HCT116 (cell line): ENCODE results near the gene PCDHA7. TPM values are rescaled to one million over a fixed set of nuclear protein-coding genes. Genes with fewer than 3 reads are reported as not detected.
"Not testable (repeated sequence)": the region's sequence is repeated elsewhere in the genome, so short reads cannot be mapped to it uniquely, and the experiment has no call there.

Experiments used
- ATAC-seq: fragments of 200-7000 bp; cut with Tn5 transposase; 2 replicates; pipeline ENCODE4 v1.9.1; 2020; ENCODE audit warnings: mild to moderate bottlenecking, moderate library complexity
- BruUV-seq: library from RNA; stranded (reverse); fragments of 400-500 nt; replicated peaks from 2 replicates; lab custom pipeline; 2021; lab: Mats Ljungman, UMichigan
- CTCF ChIA-PET: fragments of 300-600 bp; sonication (Branson Sonifier 250); formaldehyde crosslinking; loops from one replicate; lab custom pipeline; 2021; ENCODE audit warnings: antibody characterized with exemption; lab: Charles Lee
- POLR2A ChIA-PET: fragments of 300-600, 350-600 bp; sonication (Branson Sonifier 250); formaldehyde crosslinking; loops from one replicate; lab custom pipeline; 2021; ENCODE audit warnings: antibody characterized with exemption; lab: Charles Lee
- RAD21 ChIA-PET, 2 experiments: fragments of 300-600 bp; sonication (Branson Sonifier 250); formaldehyde crosslinking; loops; one replicate each; lab custom pipeline; 2023; ENCODE audit warnings: low total read pairs in 2 of 2; ENCODE audit not compliant: uncharacterized antibody in 2 of 2, unreplicated experiment in 2 of 2, low non-redundant PET in 1 of 2; lab: Charles Lee
- DNase-seq: peaks from one replicate; pipeline ENCODE4 v3.0.0-alpha.2; 2010; ENCODE audit warnings: low read depth, low spot score
- H2AFZ ChIP-seq: fragments of 200-600 bp; shearing (Covaris generic), sonication (generic); 2 replicates; pipeline ENCODE4 v1.6.1; 2017; ENCODE audit warnings: low read depth, mixed run types, mixed read lengths, antibody characterized with exemption, low read length; ENCODE audit not compliant: poor library complexity, severe bottlenecking
- H3K27ac ChIP-seq: 2 replicates; pipeline ENCODE4 v1.5.1; 2012; ENCODE audit warnings: low read depth, low read length
- H3K27me3 ChIP-seq: fragments of 200-600 bp; sonication (generic); 2 replicates; pipeline ENCODE4 v1.6.1; 2016; ENCODE audit warnings: mixed run types, low read length, mixed read lengths; ENCODE audit not compliant: insufficient read depth
- H3K36me3 ChIP-seq, 2 experiments: fragments of 200-500 bp in 1 of 2; fragments of 200-600 bp in 1 of 2; sonication (Bioruptor generic) in 1 of 2; sonication (generic) in 1 of 2; 2 replicates each; pipeline versions ENCODE4 v1.5.1 to v1.6.1; 2014 to 2016; ENCODE audit warnings: low read length in 2 of 2, inconsistent platforms in 1 of 2, mixed read lengths in 1 of 2, mixed run types in 1 of 2; ENCODE audit not compliant: insufficient read depth in 2 of 2, control insufficient read depth in 1 of 2
- H3K4me1 ChIP-seq, 2 experiments: fragments of 200-600 bp in 1 of 2; sonication (generic) in 1 of 2; 2 replicates each; pipeline versions ENCODE4 v1.5.1 to v1.6.1; 2012 to 2017; ENCODE audit warnings: low read length in 2 of 2, inconsistent platforms in 1 of 2, mild to moderate bottlenecking in 1 of 2, mixed read lengths in 1 of 2, mixed run types in 1 of 2, moderate library complexity in 1 of 2; ENCODE audit not compliant: insufficient read depth in 2 of 2, control insufficient read depth in 1 of 2
- H3K4me2 ChIP-seq: fragments of 200-600 bp; sonication (generic); 2 replicates; pipeline ENCODE4 v1.6.1; 2017; ENCODE audit warnings: mixed run types, low read length, mixed read lengths
- H3K4me3 ChIP-seq, 2 experiments: fragments of 200-600 bp in 1 of 2; sonication (generic) in 1 of 2; replicated peaks in 1 of 2; 2 replicates each; pipeline ENCODE4 v1.5.1; 2011 to 2016; ENCODE audit warnings: low read length in 2 of 2, control low read depth in 1 of 2, low read depth in 1 of 2, mild to moderate bottlenecking in 1 of 2, mixed read lengths in 1 of 2, mixed run types in 1 of 2
- H3K79me2 ChIP-seq: fragments of 200-600 bp; sonication (generic); 2 replicates; pipeline ENCODE4 v1.6.1; 2017; ENCODE audit warnings: mild to moderate bottlenecking, mixed run types, low read length, moderate library complexity, mixed read lengths; ENCODE audit not compliant: insufficient read depth
- H3K9ac ChIP-seq: fragments of 200-600 bp; sonication (generic); 2 replicates; pipeline ENCODE4 v1.6.1; 2016; ENCODE audit warnings: low read length, mixed read lengths
- H3K9me2 ChIP-seq: fragments of 200-600 bp; sonication (generic), shearing (Covaris generic); 2 replicates; pipeline ENCODE4 v1.6.1; 2017; ENCODE audit warnings: mixed run types, mild to moderate bottlenecking, moderate library complexity; ENCODE audit not compliant: insufficient read depth
- H3K9me3 ChIP-seq, 2 experiments: fragments of 200-500 bp in 1 of 2; fragments of 200-600 bp in 1 of 2; sonication (Bioruptor generic) in 1 of 2; sonication (generic) in 1 of 2; 2 replicates each; pipeline ENCODE4 v1.6.1; 2014 to 2017; ENCODE audit warnings: low read length in 2 of 2, mixed read lengths in 2 of 2, inconsistent platforms in 1 of 2, low read depth in 1 of 2, mild to moderate bottlenecking in 1 of 2, mixed run types in 1 of 2, moderate library complexity in 1 of 2; ENCODE audit not compliant: control insufficient read depth in 1 of 2, insufficient read depth in 1 of 2
- H4K20me1 ChIP-seq: fragments of 200-600 bp; sonication (generic), shearing (Covaris generic); 2 replicates; pipeline ENCODE4 v1.6.1; 2017; ENCODE audit warnings: mixed run types, mild to moderate bottlenecking, moderate library complexity; ENCODE audit not compliant: insufficient read depth
- CBX3 ChIP-seq: IDR thresholded peaks from 2 replicates; pipeline ENCODE4 v1.6.1; 2012; ENCODE audit warnings: low read depth
- JUND ChIP-seq: IDR thresholded peaks from 2 replicates; pipeline ENCODE4 v1.6.1; 2012
- SP1 ChIP-seq: IDR thresholded peaks from 2 replicates; pipeline ENCODE4 v1.6.1; 2012; ENCODE audit warnings: low read depth
- YY1 ChIP-seq: IDR thresholded peaks from 2 replicates; pipeline ENCODE4 v1.6.1; 2011; ENCODE audit warnings: low read length, low read depth, moderate library complexity, mild to moderate bottlenecking; ENCODE audit not compliant: insufficient replicate concordance; ENCODE audit errors: extremely low read depth
- intact Hi-C: fragments of 100-400 bp; cut with micrococcal nuclease; formaldehyde crosslinking; loops from 2 replicates; pipeline ENCODE4 v1.10.0; 2022
- total RNA-seq: library from RNA; stranded (reverse); gene quantifications from one replicate; pipeline ENCODE4 v1.2.1, GENCODE V29; 2021; ENCODE audit not compliant: unreplicated experiment
- TF ChIP-seq, protein P1 (sequence below), 3 experiments: fragments of 200-600 bp in 1 of 3; sonication (generic) in 1 of 3; IDR thresholded peaks in 2 of 3; conservative IDR thresholded peaks in 1 of 3; 2 replicates each; pipeline ENCODE4 v1.5.1; 2012 to 2017; ENCODE audit warnings: low read depth in 2 of 3, low read length in 2 of 3, antibody characterized with exemption in 1 of 3, borderline replicate concordance in 1 of 3, control low read depth in 1 of 3, mild to moderate bottlenecking in 1 of 3, mixed read lengths in 1 of 3, mixed run types in 1 of 3, moderate library complexity in 1 of 3; ENCODE audit not compliant: insufficient read depth in 1 of 3

The PCDHA7 gene
- total RNA-seq, 1 experiment from 2014 or later: not detected

DNA sequence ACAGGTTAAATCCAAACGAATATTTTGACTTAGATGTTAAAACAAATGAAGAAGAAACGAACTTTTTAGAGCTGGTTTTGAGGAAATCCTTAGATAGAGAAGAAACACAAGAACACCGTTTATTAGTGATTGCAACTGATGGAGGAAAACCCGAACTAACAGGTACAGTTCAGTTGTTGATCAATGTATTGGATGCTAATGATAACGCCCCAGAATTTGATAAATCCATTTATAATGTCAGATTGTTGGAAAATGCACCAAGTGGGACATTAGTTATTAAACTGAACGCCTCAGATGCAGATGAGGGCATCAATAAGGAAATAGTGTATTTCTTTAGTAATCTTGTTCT is 11.8 kb upstream of the PCDHA7 start:
- ChIA-PET RAD21 (no interaction called here), POLR2A (no interaction called here), CTCF (no interaction called here)
- H3K9me3 ChIP-seq: no peaks in the 10 kb centered on the region
- intact Hi-C loops: no loop called here
- ATAC-seq: no peak
- H3K27me3 ChIP-seq: no peaks in the 10 kb centered on the region
- H3K4me3 ChIP-seq: no peak overlapping the region
- H3K9me2 ChIP-seq: no peaks in the 10 kb centered on the region; the same call in 1 of the 2 replicates
- H3K9ac ChIP-seq: no peak overlapping the region
- no peak overlapping the region for H3K27ac ChIP-seq
- H3K4me2 ChIP-seq: no peak overlapping the region
- H2AFZ ChIP-seq: no peak overlapping the region
- no peaks in the 10 kb centered on the region for H3K4me1 ChIP-seq
- DNase-seq: no peak
- no peaks in the 10 kb centered on the region; a peak in 1 of 4 replicates for H3K36me3 ChIP-seq
- H3K79me2 ChIP-seq: no peaks in the 10 kb centered on the region
- H4K20me1 ChIP-seq: no peaks in the 10 kb centered on the region
- no TSS peak for BruUV-seq
- no peak for TF ChIP-seq CBX3
- no peak for TF ChIP-seq YY1
- no peak for TF ChIP-seq JUND
- TF ChIP-seq, protein P1, sequence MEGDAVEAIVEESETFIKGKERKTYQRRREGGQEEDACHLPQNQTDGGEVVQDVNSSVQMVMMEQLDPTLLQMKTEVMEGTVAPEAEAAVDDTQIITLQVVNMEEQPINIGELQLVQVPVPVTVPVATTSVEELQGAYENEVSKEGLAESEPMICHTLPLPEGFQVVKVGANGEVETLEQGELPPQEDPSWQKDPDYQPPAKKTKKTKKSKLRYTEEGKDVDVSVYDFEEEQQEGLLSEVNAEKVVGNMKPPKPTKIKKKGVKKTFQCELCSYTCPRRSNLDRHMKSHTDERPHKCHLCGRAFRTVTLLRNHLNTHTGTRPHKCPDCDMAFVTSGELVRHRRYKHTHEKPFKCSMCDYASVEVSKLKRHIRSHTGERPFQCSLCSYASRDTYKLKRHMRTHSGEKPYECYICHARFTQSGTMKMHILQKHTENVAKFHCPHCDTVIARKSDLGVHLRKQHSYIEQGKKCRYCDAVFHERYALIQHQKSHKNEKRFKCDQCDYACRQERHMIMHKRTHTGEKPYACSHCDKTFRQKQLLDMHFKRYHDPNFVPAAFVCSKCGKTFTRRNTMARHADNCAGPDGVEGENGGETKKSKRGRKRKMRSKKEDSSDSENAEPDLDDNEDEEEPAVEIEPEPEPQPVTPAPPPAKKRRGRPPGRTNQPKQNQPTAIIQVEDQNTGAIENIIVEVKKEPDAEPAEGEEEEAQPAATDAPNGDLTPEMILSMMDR (IDR thresholded peaks at IDR 0.05 in 2 of 3, conservative IDR thresholded peaks at IDR 0.05 in 1 of 3; ENCODE audit: borderline replicate concordance in 1 of 3, insufficient read depth in 1 of 3, low read depth in 2 of 3, low read length in 2 of 3): no peak
- TF ChIP-seq SP1: no peak
- TF ChIP-seq, all 23 proteins: peak for 0

DNA sequence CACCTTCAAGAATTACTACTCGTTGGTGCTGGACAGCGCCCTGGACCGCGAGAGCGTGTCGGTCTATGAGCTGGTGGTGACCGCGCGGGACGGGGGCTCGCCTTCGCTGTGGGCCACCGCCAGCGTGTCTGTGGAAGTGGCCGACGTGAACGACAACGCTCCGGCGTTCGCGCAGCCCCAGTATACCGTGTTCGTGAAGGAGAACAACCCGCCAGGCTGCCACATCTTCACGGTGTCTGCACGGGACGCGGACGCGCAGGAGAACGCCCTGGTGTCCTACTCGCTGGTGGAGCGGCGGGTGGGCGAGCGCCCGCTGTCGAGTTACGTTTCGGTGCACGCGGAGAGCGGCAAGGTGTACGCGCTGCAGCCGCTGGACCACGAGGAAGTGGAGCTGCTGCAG is 11.1 kb upstream of the PCDHA7 start:
- ATAC-seq, H3K4me2 ChIP-seq, H3K9me3 ChIP-seq, DNase-seq, H3K9me2 ChIP-seq, H3K79me2 ChIP-seq, CTCF ChIA-PET, H3K4me3 ChIP-seq, H3K9ac ChIP-seq, H3K4me1 ChIP-seq, H2AFZ ChIP-seq, RAD21 ChIA-PET, BruUV-seq, H3K27ac ChIP-seq, H3K36me3 ChIP-seq, H3K27me3 ChIP-seq, H4K20me1 ChIP-seq, POLR2A ChIA-PET, intact Hi-C loops: not testable (repeated sequence)
